Stomach (tissue), 9 donors: ENCODE data around the gene SLC22A15. TPM values are rescaled to one million over a fixed set of nuclear protein-coding genes. Genes with fewer than 3 reads are reported as not detected.

Experiments used
- DNase-seq, 2 donors: peaks; one replicate each; pipeline versions ENCODE4 v3.0.0 to v3.0.0-alpha.2; 2013 to 2019
- H3K27ac ChIP-seq, 5 donors: fragments of 200-600 bp in 4 of 5; sonication (generic) in 4 of 5; one replicate each; pipeline ENCODE4 v1.5.1; 2013 to 2019; ENCODE audit warnings: mild to moderate bottlenecking in 1 of 5, moderate library complexity in 1 of 5
- H3K27me3 ChIP-seq, 3 donors: fragments of 200-600 bp; sonication (generic); one replicate each; pipeline ENCODE4 v1.5.1; 2017 to 2019; ENCODE audit warnings: mixed run types in 1 of 3
- H3K36me3 ChIP-seq, 4 donors: fragments of 200-600 bp; sonication (generic); 1 replicate in 3 of 4; 2 replicates in 1 of 4; pipeline ENCODE4 v1.5.1; 2016 to 2019
- H3K4me1 ChIP-seq, 4 donors: fragments of 200-600 bp; sonication (generic); one replicate each; pipeline ENCODE4 v1.5.1; 2016 to 2019
- H3K4me3 ChIP-seq, 4 donors: fragments of 200-600 bp; sonication (generic) in 3 of 4; one replicate each; pipeline ENCODE4 v1.5.1; 2016 to 2019; ENCODE audit warnings: mild to moderate bottlenecking in 1 of 4
- H3K9me3 ChIP-seq, 4 donors: fragments of 200-600 bp; sonication (generic); one replicate each; pipeline ENCODE4 v1.5.1; 2016 to 2019
- CTCF ChIP-seq, 7 experiments: fragments of 450-650 bp in 4 of 7; fragments of 200-600 bp in 3 of 7; sonication (generic) in 3 of 7; IDR thresholded peaks; one replicate each; pipeline ENCODE4 v1.5.1; 2016 to 2019; ENCODE audit warnings: antibody characterized with exemption in 7 of 7, control low read depth in 2 of 7, mild to moderate bottlenecking in 1 of 7
- EP300 ChIP-seq: sonication (generic); formaldehyde crosslinking; IDR thresholded peaks from one replicate; pipeline ENCODE4 v1.6.1; 2017; ENCODE audit warnings: antibody characterized with exemption
- POLR2A ChIP-seq, 4 donors: fragments of 450-650 bp; IDR thresholded peaks; one replicate each; pipeline ENCODE4 v1.6.1; 2016; ENCODE audit warnings: antibody characterized with exemption in 4 of 4, control low read depth in 2 of 4, mild to moderate bottlenecking in 1 of 4, moderate library complexity in 1 of 4
- POLR2AphosphoS5 ChIP-seq, 3 donors: sonication (generic); formaldehyde crosslinking; IDR thresholded peaks; one replicate each; pipeline ENCODE4 v1.6.1; 2016; ENCODE audit warnings: antibody characterized with exemption in 3 of 3
- WGBS, 5 donors: extraction: QIAGEN DNeasy Blood & Tissue Kit in 3 of 5; methylation state at CpG; one replicate each; pipeline versions ENCODE4 v1.1.5 to v1.1.7; 2013 to 2018; 5-methylcytosine and 5-hydroxymethylcytosine counted together
- intact Hi-C: fragments of 100-400 bp; cut with DNase I; formaldehyde crosslinking; loops from one replicate; pipeline ENCODE4 v1.15.1; 2023; ENCODE audit warnings: low total_unique reads
- polyA plus RNA-seq, 3 donors: library from polyadenylated mRNA; stranded (reverse); fragments of 200-250 nt; gene quantifications; one replicate each; pipeline ENCODE4 v1.2.3, GENCODE V29; 2013
- total RNA-seq, 5 donors: library from RNA; depleted of rRNA; stranded (reverse); fragments of >200 nt; gene quantifications; one replicate each; pipeline versions ENCODE4 v1.1.0 to v1.2.3, GENCODE V29; 2014 to 2016
- donor health status: healthy with polysubstance abuse.
- donor health status: Bipolar disorder and iron deficiency.
- donor health status: healthy.

The SLC22A15 gene
- total and polyA plus RNA-seq, 8 donors, result 0.29 to 9.8 (median 3.3) TPM

DNA sequence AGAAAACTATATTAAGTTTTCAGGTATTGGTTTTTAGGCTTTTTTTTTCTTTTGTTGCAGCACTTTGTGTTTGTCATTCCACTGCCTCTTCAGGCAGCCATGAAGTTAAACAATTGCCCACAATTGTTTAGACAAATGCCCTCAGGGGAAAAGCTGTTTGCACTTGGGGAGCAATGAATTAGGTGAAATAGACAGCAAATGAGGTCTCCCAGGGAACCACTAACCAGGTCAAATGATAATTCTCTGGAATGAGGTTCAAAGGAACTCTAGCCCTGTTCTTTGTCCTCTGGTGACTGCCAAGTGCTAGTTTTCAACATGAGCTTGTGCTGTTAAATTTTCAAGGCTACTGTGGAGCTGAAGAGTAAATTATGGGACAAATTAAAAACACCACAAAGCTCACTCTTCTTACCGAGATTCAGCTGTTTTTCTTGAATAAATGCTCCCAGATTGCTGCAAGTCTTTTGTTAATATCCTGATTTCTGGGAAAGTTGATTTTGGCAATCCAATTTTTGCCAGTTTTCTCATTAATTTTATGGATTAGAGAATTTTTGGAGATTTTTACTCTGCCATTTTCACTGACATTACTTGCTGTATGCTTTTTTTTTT is 119.8 kb downstream of the SLC22A15 start:
- no peak for DNase-seq
- 81 to 94% (median 94%) methylated on average over 1 of the region's 1 CpG for WGBS, 5 donors
- H3K9me3 ChIP-seq, result peaks cover 0 to 30% (median 12%) of the 10 kb centered on the region in 4 donors
- intact Hi-C loops, result no loop called here
- no peaks in the 10 kb centered on the region for H3K4me1 ChIP-seq
- TF ChIP-seq EP300 (no peak), CTCF (IDR thresholded peaks at IDR 0.05) (no peak), POLR2AphosphoS5 (IDR thresholded peaks at IDR 0.05) (no peak), POLR2A (IDR thresholded peaks at IDR 0.05) (no peak)
- H3K27ac ChIP-seq, result no peak overlapping the region
- H3K4me3 ChIP-seq, result no peak overlapping the region
- no peaks in the 10 kb centered on the region for H3K36me3 ChIP-seq
- H3K27me3 ChIP-seq, result no peaks in the 10 kb centered on the region

DNA sequence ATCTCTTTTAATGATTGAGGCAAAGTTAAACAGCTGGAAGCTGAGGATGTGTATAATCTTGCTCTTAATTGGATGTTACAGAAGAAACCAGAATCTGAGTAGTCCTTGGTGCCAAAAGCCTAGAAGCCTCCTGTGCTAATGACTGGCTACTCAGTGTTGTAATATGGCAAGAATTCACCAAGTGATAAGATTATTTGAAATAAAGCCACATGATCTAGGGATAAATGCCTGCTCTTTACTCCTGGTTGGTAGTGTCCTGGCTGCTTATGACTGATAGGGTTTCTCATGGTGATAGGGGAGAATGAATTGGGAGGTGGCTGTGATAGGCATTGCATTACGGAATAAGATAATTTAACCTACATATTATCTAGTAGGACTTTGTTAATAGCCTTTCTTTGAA is 121.3 kb downstream of the SLC22A15 start:
- no peak for DNase-seq
- TF ChIP-seq EP300 (no peak), POLR2AphosphoS5 (IDR thresholded peaks at IDR 0.05) (no peak), CTCF (IDR thresholded peaks at IDR 0.05) (no peak), POLR2A (IDR thresholded peaks at IDR 0.05) (no peak)
- Histone ChIP-seq H3K27ac (no peak overlapping the region), H3K9me3 (peaks cover 0 to 20% (median 8%) of the 10 kb centered on the region in 4 donors), H3K36me3 (no peaks in the 10 kb centered on the region), H3K4me1 (no peaks in the 10 kb centered on the region), H3K4me3 (no peak overlapping the region), H3K27me3 (no peaks in the 10 kb centered on the region)
- WGBS, 5 donors, result 56 to 93% (median 61%) methylated on average over 1 of the region's 1 CpG
- intact Hi-C loops, result no loop called here

DNA sequence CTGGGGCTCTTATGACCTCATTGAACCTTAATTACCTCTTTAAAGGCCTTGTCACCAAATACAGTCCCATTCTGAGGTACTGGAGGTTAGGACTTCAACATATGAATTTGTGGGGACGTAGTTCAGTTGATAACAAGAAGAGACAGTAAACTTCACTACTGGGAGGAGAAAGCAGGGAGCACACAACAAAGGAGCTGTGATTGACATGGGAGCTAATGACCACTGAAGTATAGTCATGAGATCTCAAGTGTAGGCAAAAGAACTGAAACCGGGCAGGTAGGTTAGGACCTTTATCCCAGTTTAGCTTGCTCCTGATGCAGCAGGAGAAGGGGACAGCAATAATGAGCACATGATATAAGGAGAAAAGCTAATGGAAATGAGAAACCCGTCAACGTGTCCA is 123.1 kb downstream of the SLC22A15 start:
- intact Hi-C loops, result no loop called here
- no peaks in the 10 kb centered on the region for H3K27me3 ChIP-seq
- no peak for DNase-seq
- H3K36me3 ChIP-seq, result no peaks in the 10 kb centered on the region
- 88 to 95% (median 91%) methylated on average over 4 of the region's 4 CpGs for WGBS, 5 donors
- H3K9me3 ChIP-seq, result peaks cover 0 to 20% (median 8%) of the 10 kb centered on the region in 4 donors
- H3K4me1 ChIP-seq, result no peaks in the 10 kb centered on the region
- no peak for TF ChIP-seq CTCF (IDR thresholded peaks at IDR 0.05)
- TF ChIP-seq EP300, result no peak
- H3K4me3 ChIP-seq, result no peak overlapping the region
- no peak overlapping the region for H3K27ac ChIP-seq

DNA sequence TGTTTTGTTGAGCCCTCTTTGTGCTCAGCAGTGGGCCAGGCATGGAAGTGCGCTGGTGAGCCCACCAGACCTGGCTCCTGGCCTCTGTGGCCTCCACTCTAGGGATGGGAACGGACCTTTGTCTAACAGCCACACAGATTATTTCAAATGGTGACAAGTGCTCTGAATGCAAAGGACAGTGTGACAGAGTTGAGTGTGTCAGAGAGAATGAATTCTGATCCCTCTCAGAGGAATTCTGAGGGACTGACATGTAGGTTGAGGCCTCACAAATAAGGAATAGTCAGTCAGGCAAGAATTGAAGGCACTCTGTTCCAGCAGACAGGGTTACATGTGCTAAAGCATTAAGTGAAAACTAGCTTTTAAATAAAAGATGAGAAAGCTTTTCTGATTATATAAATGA is 123.6 kb downstream of the SLC22A15 start:
- TF ChIP-seq POLR2AphosphoS5 (IDR thresholded peaks at IDR 0.05), result no peak
- TF ChIP-seq POLR2A (IDR thresholded peaks at IDR 0.05), result no peak
- no peak for TF ChIP-seq CTCF (IDR thresholded peaks at IDR 0.05)
- TF ChIP-seq EP300, result no peak
- H3K4me1 ChIP-seq, result no peaks in the 10 kb centered on the region
- no peak overlapping the region for H3K27ac ChIP-seq
- 87 to 100% (median 96%) methylated on average over 2 of the region's 2 CpGs for WGBS, 5 donors
- DNase-seq, result no peak
- no peak overlapping the region for H3K4me3 ChIP-seq
- peaks cover 0 to 15% (median 6%) of the 10 kb centered on the region in 4 donors for H3K9me3 ChIP-seq
- intact Hi-C loops, result no loop called here
- H3K36me3 ChIP-seq, result no peaks in the 10 kb centered on the region
- no peaks in the 10 kb centered on the region for H3K27me3 ChIP-seq
